Stomach smooth muscle (tissue), 2 donors: ENCODE measurements around the gene RTKN.
A peak's percentile ranks its signal among the peaks of the same experiment; 100 is the strongest.

Experiments
- H3K27ac ChIP-seq: one replicate; pipeline ENCODE4 v1.7.0; 2013; ENCODE audit warnings: mild to moderate bottlenecking, low read length, inconsistent platforms
- H3K27me3 ChIP-seq, 2 donors: one replicate each; pipeline ENCODE4 v1.7.0; 2013; ENCODE audit warnings: low read length in 2 of 2; ENCODE audit not compliant: insufficient read depth in 2 of 2, control insufficient read depth in 1 of 2
- H3K36me3 ChIP-seq, 2 donors: one replicate each; pipeline ENCODE4 v1.7.0; 2013; ENCODE audit warnings: low read length in 2 of 2; ENCODE audit not compliant: control insufficient read depth in 2 of 2, insufficient read depth in 2 of 2
- H3K4me1 ChIP-seq: one replicate; pipeline ENCODE4 v1.7.0; 2013; ENCODE audit warnings: low read length; ENCODE audit not compliant: control insufficient read depth, insufficient read depth
- H3K4me3 ChIP-seq, 2 donors: one replicate each; pipeline ENCODE4 v1.7.0; 2013; ENCODE audit warnings: low read length in 2 of 2
- H3K9ac ChIP-seq, 2 donors: one replicate each; pipeline ENCODE4 v1.7.0; 2013; ENCODE audit warnings: low read length in 2 of 2, mild to moderate bottlenecking in 1 of 2
- H3K9me3 ChIP-seq, 2 donors: one replicate each; pipeline ENCODE4 v1.7.0; 2013; ENCODE audit warnings: low read length in 2 of 2; ENCODE audit not compliant: control insufficient read depth in 2 of 2
- donor health status: healthy.
- donor health status: Pancreatic carcinoma.

Gene RTKN

GRCh38 chr2:74414441-74414840, 27.3 kb downstream of the RTKN start:
- Histone ChIP-seq H3K4me3 (peak overlapping the region; percentile 80 to 82), H3K27ac (no peak overlapping the region)

GRCh38 chr2:74413001-74413698, 28.6 kb downstream of the RTKN start:
- Histone ChIP-seq H3K9ac (no peak overlapping the region), H3K4me3 (no peak overlapping the region), H3K27me3 (peaks cover under 1 to 14% of the 10 kb centered on the region in 2 donors), H3K9me3 (no peaks in the 10 kb centered on the region), H3K36me3 (no peaks in the 10 kb centered on the region), H3K4me1 (peaks cover 22% of the 10 kb centered on the region), H3K27ac (no peak overlapping the region)

More at GRCh38 chr2:74414441-74414840, 27.3 kb downstream of the RTKN start:
- H3K4me1 ChIP-seq, result peaks cover 26% of the 10 kb centered on the region
- no peaks in the 10 kb centered on the region for H3K9me3 ChIP-seq
- H3K9ac ChIP-seq, result peak overlapping the region; percentile 62 to 68
- peaks cover 0 to 14% of the 10 kb centered on the region in 2 donors for H3K27me3 ChIP-seq
- H3K36me3 ChIP-seq, result no peaks in the 10 kb centered on the region

- no peaks in the 10 kb centered on the region for H3K36me3 ChIP-seq
- H3K4me3 ChIP-seq, result no peak overlapping the region
- H3K27ac ChIP-seq, result no peak overlapping the region
- peaks cover 0 to 2% of the 10 kb centered on the region in 2 donors for H3K27me3 ChIP-seq
- no peaks in the 10 kb centered on the region for H3K9me3 ChIP-seq
- H3K4me1 ChIP-seq, result no peaks in the 10 kb centered on the region
- no peak overlapping the region for H3K9ac ChIP-seq
Observed at GRCh38 chr2:74407682-74408081, 34.1 kb downstream of the RTKN start.

- Histone ChIP-seq H3K4me1 (no peaks in the 10 kb centered on the region), H3K9ac (no peak overlapping the region), H3K27me3 (peaks cover 0 to 2% of the 10 kb centered on the region in 2 donors)
Observed at GRCh38 chr2:74406035-74406434, 35.7 kb downstream of the RTKN start.

GRCh38 chr2:74401891-74402290, 39.8 kb downstream of the RTKN start:
- H3K27me3 ChIP-seq, result no peaks in the 10 kb centered on the region
- no peak overlapping the region for H3K4me3 ChIP-seq
- H3K9ac ChIP-seq, result no peak overlapping the region
- H3K36me3 ChIP-seq, result no peaks in the 10 kb centered on the region
- no peaks in the 10 kb centered on the region for H3K9me3 ChIP-seq
- H3K27ac ChIP-seq, result no peak overlapping the region
- H3K4me1 ChIP-seq, result no peaks in the 10 kb centered on the region

More at GRCh38 chr2:74406035-74406434, 35.7 kb downstream of the RTKN start:
- no peak overlapping the region for H3K27ac ChIP-seq
- no peak overlapping the region for H3K4me3 ChIP-seq
- H3K36me3 ChIP-seq, result no peaks in the 10 kb centered on the region
- H3K9me3 ChIP-seq, result no peaks in the 10 kb centered on the region

- Histone ChIP-seq H3K9ac (no peak overlapping the region), H3K4me3 (no peak overlapping the region), H3K9me3 (no peaks in the 10 kb centered on the region), H3K27ac (no peak overlapping the region), H3K27me3 (no peaks in the 10 kb centered on the region), H3K36me3 (no peaks in the 10 kb centered on the region), H3K4me1 (no peaks in the 10 kb centered on the region)
Observed at GRCh38 chr2:74399785-74400184, 42.0 kb downstream of the RTKN start.

GRCh38 chr2:74396149-74396548, 45.6 kb downstream of the RTKN start:
- Histone ChIP-seq H3K9me3 (no peaks in the 10 kb centered on the region), H3K4me1 (no peaks in the 10 kb centered on the region), H3K9ac (no peak overlapping the region), H3K36me3 (no peaks in the 10 kb centered on the region), H3K4me3 (no peak overlapping the region), H3K27me3 (no peaks in the 10 kb centered on the region), H3K27ac (no peak overlapping the region)

GRCh38 chr2:74393525-74393924, 48.2 kb downstream of the RTKN start:
- Histone ChIP-seq H3K27ac (no peak overlapping the region), H3K27me3 (no peaks in the 10 kb centered on the region), H3K36me3 (no peaks in the 10 kb centered on the region), H3K4me1 (peaks cover 9% of the 10 kb centered on the region), H3K9ac (no peak overlapping the region), H3K4me3 (no peak overlapping the region), H3K9me3 (no peaks in the 10 kb centered on the region)

- Histone ChIP-seq H3K9ac (peak overlapping the region in 1 of 2 donors; percentile 92), H3K36me3 (no peaks in the 10 kb centered on the region), H3K4me1 (peaks cover 9% of the 10 kb centered on the region), H3K4me3 (peak overlapping the region; percentile 86 to 93), H3K9me3 (no peaks in the 10 kb centered on the region), H3K27me3 (no peaks in the 10 kb centered on the region), H3K27ac (peak overlapping the region; percentile 84)
Observed at GRCh38 chr2:74392449-74392743, 49.3 kb downstream of the RTKN start.

- Histone ChIP-seq H3K9me3 (no peaks in the 10 kb centered on the region), H3K36me3 (no peaks in the 10 kb centered on the region), H3K27ac (peak overlapping the region; percentile 84), H3K4me1 (peaks cover 9% of the 10 kb centered on the region), H3K4me3 (peak overlapping the region; percentile 86 to 93), H3K9ac (peak overlapping the region; percentile 70 to 92), H3K27me3 (no peaks in the 10 kb centered on the region)
Observed at GRCh38 chr2:74391580-74392448, 49.9 kb downstream of the RTKN start.

- Histone ChIP-seq H3K9ac (peak overlapping the region; percentile 70 to 92), H3K4me1 (peaks cover 9% of the 10 kb centered on the region), H3K9me3 (no peaks in the 10 kb centered on the region), H3K27me3 (no peaks in the 10 kb centered on the region), H3K27ac (peak overlapping the region; percentile 84), H3K36me3 (no peaks in the 10 kb centered on the region), H3K4me3 (peak overlapping the region; percentile 86 to 93)
Observed at GRCh38 chr2:74391209-74391579, 50.5 kb downstream of the RTKN start.
